ENCODE measurements around the gene CSMD2. TPM values are rescaled to one million over a fixed set of nuclear protein-coding genes. Genes with fewer than 3 reads are reported as not detected.

CSMD2 gene
- polyA plus RNA-seq, 1 experiment, result 1.8 TPM

- DNase-seq (ENCODE audit: low read depth), result no peak
- no peak for TF ChIP-seq CTCF (IDR thresholded peaks at IDR 0.05; ENCODE audit: insufficient read depth, low read depth, low read length)
- ChIA-PET POLR2A (interaction anchor here (0.6 kb wide), 1 partner anchor 11 kb away, joined by 5 read pairs; no protein-coding TSS in a partner anchor), CTCF (no interaction called here)
- no peaks in the 10 kb centered on the region for H3K27me3 ChIP-seq (ENCODE audit: control insufficient read depth, insufficient read depth, low read length)
- H3K4me3 ChIP-seq (ENCODE audit: low read depth, low read length), result no peak overlapping the region
- H3K36me3 ChIP-seq (ENCODE audit: control insufficient read depth, insufficient read depth, low read length), result no peaks in the 10 kb centered on the region
These were observed 209.9 kb downstream of the CSMD2 start for GRCh38 chr1:33955096-33955495.

GRCh38 chr1:33949570-33949969 is 215.5 kb downstream of the CSMD2 start:
- no peak for DNase-seq (ENCODE audit: low read depth)
- Histone ChIP-seq H3K36me3 (ENCODE audit: control insufficient read depth, insufficient read depth, low read length) (no peaks in the 10 kb centered on the region), H3K4me3 (ENCODE audit: low read depth, low read length) (no peak overlapping the region), H3K27me3 (ENCODE audit: control insufficient read depth, insufficient read depth, low read length) (no peaks in the 10 kb centered on the region)
- TF ChIP-seq CTCF (IDR thresholded peaks at IDR 0.05; ENCODE audit: insufficient read depth, low read depth, low read length), result no peak
- ChIA-PET CTCF (interaction anchor here (0.7 kb wide), 1 partner anchor 316 kb away, joined by 5 read pairs; no protein-coding TSS in a partner anchor), POLR2A (no interaction called here)

GRCh38 chr1:33948291-33948690 is 216.7 kb downstream of the CSMD2 start:
- no peak overlapping the region for H3K4me3 ChIP-seq (ENCODE audit: low read depth, low read length)
- H3K27me3 ChIP-seq (ENCODE audit: control insufficient read depth, insufficient read depth, low read length), result no peaks in the 10 kb centered on the region
- ChIA-PET POLR2A (no interaction called here), CTCF (interaction anchor here (1.8 kb wide), 1 partner anchor 215 kb away, joined by 4 read pairs; no protein-coding TSS in a partner anchor)
- no peaks in the 10 kb centered on the region for H3K36me3 ChIP-seq (ENCODE audit: control insufficient read depth, insufficient read depth, low read length)
- no peak for TF ChIP-seq CTCF (IDR thresholded peaks at IDR 0.05; ENCODE audit: insufficient read depth, low read depth, low read length)
- no peak for DNase-seq (ENCODE audit: low read depth)

GRCh38 chr1:33946836-33947235 is 218.2 kb downstream of the CSMD2 start:
- H3K4me3 ChIP-seq (ENCODE audit: low read depth, low read length), result no peak overlapping the region
- H3K36me3 ChIP-seq (ENCODE audit: control insufficient read depth, insufficient read depth, low read length), result no peaks in the 10 kb centered on the region
- no peak for TF ChIP-seq CTCF (IDR thresholded peaks at IDR 0.05; ENCODE audit: insufficient read depth, low read depth, low read length)
- H3K27me3 ChIP-seq (ENCODE audit: control insufficient read depth, insufficient read depth, low read length), result no peaks in the 10 kb centered on the region
- POLR2A ChIA-PET, result no interaction called here
- CTCF ChIA-PET, result interaction anchor here (1.8 kb wide), 1 partner anchor 216 kb away, joined by 4 read pairs; no protein-coding TSS in a partner anchor
- no peak for DNase-seq (ENCODE audit: low read depth)

GRCh38 chr1:33944846-33945245 is 220.2 kb downstream of the CSMD2 start:
- ChIA-PET POLR2A (no interaction called here), CTCF (interaction anchor here (1.4 to 2.2 kb wide), 3 partner anchors 12 to 218 kb away, joined by 3 to 6 read pairs (median 6); no protein-coding TSS in a partner anchor)
- Histone ChIP-seq H3K36me3 (ENCODE audit: control insufficient read depth, insufficient read depth, low read length) (no peaks in the 10 kb centered on the region), H3K4me3 (ENCODE audit: low read depth, low read length) (no peak overlapping the region), H3K27me3 (ENCODE audit: control insufficient read depth, insufficient read depth, low read length) (no peaks in the 10 kb centered on the region)
- TF ChIP-seq CTCF (IDR thresholded peaks at IDR 0.05; ENCODE audit: insufficient read depth, low read depth, low read length), result no peak
- DNase-seq (ENCODE audit: low read depth), result no peak

Data from BJ (cell line).